Measurements from ENCODE around the gene SSH2. TPM values are rescaled to one million over a fixed set of nuclear protein-coding genes. Genes with fewer than 3 reads are reported as not detected.

The SSH2 gene
- polyA plus RNA-seq, 3 donors: 31.9 to 66.6 (median 54.0) TPM

DNA sequence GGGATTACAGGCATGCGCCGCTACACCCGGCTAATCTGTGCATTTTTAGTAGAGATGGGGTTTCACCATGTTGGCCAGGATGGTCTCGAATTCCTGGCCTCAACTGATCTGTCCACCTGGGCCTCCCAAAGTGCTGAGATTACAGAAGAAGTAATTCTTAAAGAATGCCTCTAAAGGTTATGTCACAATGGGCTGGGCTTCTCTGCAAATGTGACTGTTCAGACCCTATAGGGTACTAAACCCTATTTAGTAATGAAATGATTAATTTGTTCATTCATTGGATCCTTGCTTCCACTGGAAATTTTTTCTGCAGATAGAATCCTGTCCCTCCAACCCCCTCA lies 198.5 kb downstream of the SSH2 start:
- Mint-ChIP-seq H3K4me3 (no peak overlapping the region), H3K27me3 (ENCODE audit: low read depth in 3 of 3) (no peaks in the 10 kb centered on the region), H3K9me3 (peaks cover 0 to 6% (median 2%) of the 10 kb centered on the region in 7 donors), H3K4me1 (peaks cover 50% of the 10 kb centered on the region), H3K27ac (peak overlapping the region in 1 of 7 donors; percentile 25), H3K36me3 (peaks cover 45 to 62% of the 10 kb centered on the region in 2 donors)
- Histone ChIP-seq H3K4me2 (replicated peaks; ENCODE audit: extremely low read depth, low read length, poor library complexity, severe bottlenecking) (no peak overlapping the region), H2AFZ (ENCODE audit: insufficient read depth, low read depth, low read length, poor library complexity, severe bottlenecking) (no peak overlapping the region), H3K36me3 (replicated peaks in 1 of 2; ENCODE audit: control insufficient read depth in 1 of 2, insufficient read depth in 2 of 2, low read length in 2 of 2) (peaks cover 20 to 44% of the 10 kb centered on the region in 2 donors), H3K4me3 (replicated peaks in 1 of 3; ENCODE audit: low read depth in 2 of 3, low read length in 3 of 3) (no peak overlapping the region), H3K79me2 (ENCODE audit: insufficient read depth, low read length) (peaks cover 98% of the 10 kb centered on the region), H3K9ac (ENCODE audit: insufficient read depth, low read length, poor library complexity, severe bottlenecking) (no peak overlapping the region), H3K27me3 (ENCODE audit: control insufficient read depth in 2 of 2, insufficient read depth in 2 of 2, low read length in 2 of 2) (no peaks in the 10 kb centered on the region), H3K27ac (ENCODE audit: low read depth in 1 of 2, low read length in 2 of 2) (peak overlapping the region in 1 of 2 donors; percentile 65), H3K9me3 (replicated peaks in 1 of 2; ENCODE audit: control insufficient read depth in 1 of 2, insufficient read depth in 1 of 2, low read length in 2 of 2) (no peaks in the 10 kb centered on the region), H3K4me1 (ENCODE audit: control insufficient read depth in 1 of 2, insufficient read depth in 2 of 2, low read length in 2 of 2) (peaks cover 29 to 43% of the 10 kb centered on the region in 2 donors), H4K20me1 (ENCODE audit: insufficient read depth, low read length) (peaks cover 29% of the 10 kb centered on the region)
- no peak for DNase-seq
- no CpG with 5 or more reads among the region's 4 CpGs for WGBS (ENCODE audit: insufficient coverage)
- TF ChIP-seq CTCF (IDR thresholded peaks at IDR 0.05): no peak
- intact Hi-C loops (cut with micrococcal nuclease): loop anchor here in 1 of 2 donors (5.0 kb wide), 1 partner anchor 34 kb away; no protein-coding TSS in a partner anchor

- WGBS (ENCODE audit: insufficient coverage): 100% methylated on average over 2 of the region's 3 CpGs
- peaks cover 0 to 6% (median 2%) of the 10 kb centered on the region in 7 donors for H3K9me3 Mint-ChIP-seq
- H3K4me1 ChIP-seq (ENCODE audit: control insufficient read depth in 1 of 2, insufficient read depth in 2 of 2, low read length in 2 of 2): peaks cover 55 to 59% of the 10 kb centered on the region in 2 donors
Measured at GRCh38 chr17:29728490-29728889, 201.5 kb downstream of the SSH2 start.

More at GRCh38 chr17:29728490-29728889, 201.5 kb downstream of the SSH2 start:
- no peak overlapping the region for H3K4me2 ChIP-seq (replicated peaks; ENCODE audit: extremely low read depth, low read length, poor library complexity, severe bottlenecking)
- peaks cover 7% of the 10 kb centered on the region for H4K20me1 ChIP-seq (ENCODE audit: insufficient read depth, low read length)
- peak overlapping the region in 1 of 2 donors; percentile 80 for H3K27ac ChIP-seq (ENCODE audit: low read depth in 1 of 2, low read length in 2 of 2)
- peaks cover 38 to 50% of the 10 kb centered on the region in 2 donors for H3K36me3 Mint-ChIP-seq
- H3K27ac Mint-ChIP-seq: peak overlapping the region in 6 of 7 donors; percentile 25 to 84 (median 62)
- no peak overlapping the region for H2AFZ ChIP-seq (ENCODE audit: insufficient read depth, low read depth, low read length, poor library complexity, severe bottlenecking)
- H3K79me2 ChIP-seq (ENCODE audit: insufficient read depth, low read length): peaks cover 95% of the 10 kb centered on the region
- no peaks in the 10 kb centered on the region for H3K27me3 ChIP-seq (ENCODE audit: control insufficient read depth in 2 of 2, insufficient read depth in 2 of 2, low read length in 2 of 2)
- no peaks in the 10 kb centered on the region for H3K9me3 ChIP-seq (replicated peaks in 1 of 2; ENCODE audit: control insufficient read depth in 1 of 2, insufficient read depth in 1 of 2, low read length in 2 of 2)
- no peak overlapping the region for H3K9ac ChIP-seq (ENCODE audit: insufficient read depth, low read length, poor library complexity, severe bottlenecking)
- no peak overlapping the region for H3K4me3 ChIP-seq (replicated peaks in 1 of 3; ENCODE audit: low read depth in 2 of 3, low read length in 3 of 3)
- no peak for TF ChIP-seq CTCF (IDR thresholded peaks at IDR 0.05)
- intact Hi-C loops (cut with micrococcal nuclease): no loop called here
- DNase-seq: no peak
- H3K36me3 ChIP-seq (replicated peaks in 1 of 2; ENCODE audit: control insufficient read depth in 1 of 2, insufficient read depth in 2 of 2, low read length in 2 of 2): peaks cover 8 to 16% of the 10 kb centered on the region in 2 donors
- no peaks in the 10 kb centered on the region for H3K27me3 Mint-ChIP-seq (ENCODE audit: low read depth in 3 of 3)
- H3K4me3 Mint-ChIP-seq: no peak overlapping the region
- H3K4me1 Mint-ChIP-seq: peaks cover 64% of the 10 kb centered on the region
